Natural killer cell treated with Interleukin-12 subunit alpha and Interleukin-12 subunit beta and Interleukin-15 and Interleukin-18, amount 100 ng/mL, for 72 hours (primary cell): Measurements from ENCODE around the gene GABRR3. TPM values are rescaled to one million over a fixed set of nuclear protein-coding genes. Genes with fewer than 3 reads are reported as not detected.
A peak's percentile ranks its signal among the peaks of the same experiment; 100 is the strongest.

Experiments used
- ATAC-seq, 2 donors: fragments of 150-1000 bp; cut with Tn5 transposase in 1 of 2; sonication (Bioruptor Pico), chemical (Tn5 transposase) in 1 of 2; 2 replicates each; pipeline ENCODE4 v1.10.0; 2021
- DNase-seq: peaks from one replicate; pipeline ENCODE4 v3.0.0; 2022; ENCODE audit warnings: low spot score
- H3K27ac Mint-ChIP-seq, 2 donors: 1 replicate in 1 of 2; 2 replicates in 1 of 2; pipeline ENCODE4 v1.8.0; 2022; ENCODE audit warnings: mixed read lengths in 2 of 2, mild to moderate bottlenecking in 1 of 2, moderate library complexity in 1 of 2
- H3K27me3 Mint-ChIP-seq, 2 donors: 1 replicate in 1 of 2; 2 replicates in 1 of 2; pipeline ENCODE4 v1.8.0; 2022; ENCODE audit warnings: mixed read lengths in 2 of 2
- H3K36me3 Mint-ChIP-seq: one replicate; pipeline ENCODE4 v1.8.0; 2022; ENCODE audit warnings: mixed read lengths
- H3K4me1 Mint-ChIP-seq, 2 donors: 1 replicate in 1 of 2; 2 replicates in 1 of 2; pipeline ENCODE4 v1.8.0; 2022; ENCODE audit warnings: low read depth in 2 of 2, mixed read lengths in 2 of 2, mild to moderate bottlenecking in 1 of 2
- H3K4me3 Mint-ChIP-seq: one replicate; pipeline ENCODE4 v1.8.0; 2022; ENCODE audit warnings: mixed read lengths
- H3K9me3 Mint-ChIP-seq: 2 replicates; pipeline ENCODE4 v1.8.0; 2022; ENCODE audit warnings: mixed read lengths
- total RNA-seq, 2 donors: library from RNA; stranded (reverse); gene quantifications; one replicate each; pipeline ENCODE4 v1.2.3, GENCODE V29; 2022

The GABRR3 gene
- total RNA-seq, 2 donors from 2014 or later, result not detected

DNA sequence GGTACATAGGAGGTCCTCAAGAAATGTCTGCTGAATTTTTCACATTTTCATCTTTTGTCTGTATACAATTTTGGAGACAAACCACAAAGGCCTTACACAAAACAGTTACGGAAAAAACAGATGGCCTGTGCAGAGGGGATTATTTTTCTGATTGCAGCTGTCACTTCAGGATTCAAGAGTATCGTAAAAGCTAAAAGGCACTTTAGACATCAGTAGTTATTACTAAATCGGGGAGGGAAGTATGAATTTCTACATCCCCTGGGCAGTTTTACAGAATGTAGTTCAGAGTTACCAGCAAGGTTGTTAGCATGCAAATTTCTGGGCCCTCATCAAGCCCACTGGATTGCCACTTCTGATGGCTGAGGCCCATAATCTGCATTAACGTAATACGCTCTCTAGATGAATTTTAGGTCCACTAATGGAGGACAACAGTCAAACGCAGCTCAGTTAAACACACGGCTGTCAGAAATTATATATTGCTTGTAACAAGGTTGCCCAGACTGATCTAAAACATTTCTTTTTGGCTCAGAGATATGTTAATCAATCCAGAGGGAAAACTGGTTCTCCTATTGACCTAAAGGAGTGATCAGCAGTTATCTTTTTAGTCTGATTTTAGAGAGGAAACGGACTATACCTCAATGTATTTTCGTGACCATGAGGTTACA lies 64.0 kb downstream of the GABRR3 start:
- Mint-ChIP-seq H3K4me3 (peak overlapping the region; percentile 97), H3K4me1 (peaks cover 23 to 42% of the 10 kb centered on the region in 2 donors), H3K36me3 (peaks cover 4% of the 10 kb centered on the region), H3K9me3 (no peaks in the 10 kb centered on the region), H3K27ac (peak overlapping the region; percentile 76 to 89), H3K27me3 (no peaks in the 10 kb centered on the region)
- DNase-seq (no peak), ATAC-seq (no peak)

DNA sequence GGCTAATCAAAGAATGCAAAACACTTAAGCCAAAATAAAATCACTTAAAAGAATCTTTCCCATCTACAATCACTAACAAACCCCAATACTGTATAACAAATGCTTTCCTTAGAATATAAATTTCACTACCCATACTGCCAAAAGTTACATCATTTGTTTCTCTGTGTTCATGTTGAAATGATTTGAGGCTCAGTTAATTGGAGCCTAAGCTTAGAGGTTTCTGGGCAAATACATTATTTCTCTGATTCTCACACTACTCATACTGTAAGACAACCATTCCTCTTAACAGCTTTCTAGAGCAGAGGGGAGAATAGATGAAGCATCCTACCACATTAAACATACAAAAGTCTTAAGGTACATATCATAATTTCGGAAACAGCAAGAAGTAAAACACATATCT lies 65.0 kb downstream of the GABRR3 start:
- ATAC-seq (no peak), DNase-seq (no peak)
- H3K4me1 Mint-ChIP-seq, result peaks cover 23 to 42% of the 10 kb centered on the region in 2 donors
- H3K4me3 Mint-ChIP-seq, result peak overlapping the region; percentile 97
- H3K36me3 Mint-ChIP-seq, result peaks cover 9% of the 10 kb centered on the region
- no peaks in the 10 kb centered on the region for H3K9me3 Mint-ChIP-seq
- no peaks in the 10 kb centered on the region for H3K27me3 Mint-ChIP-seq
- peak overlapping the region in 1 of 2 donors; percentile 89 for H3K27ac Mint-ChIP-seq

- no peak overlapping the region for H3K27ac Mint-ChIP-seq
- DNase-seq, result no peak
- no peaks in the 10 kb centered on the region for H3K27me3 Mint-ChIP-seq
- H3K4me1 Mint-ChIP-seq, result peaks cover 23 to 42% of the 10 kb centered on the region in 2 donors
- ATAC-seq, result no peak
- H3K36me3 Mint-ChIP-seq, result peaks cover 9% of the 10 kb centered on the region
- no peak overlapping the region for H3K4me3 Mint-ChIP-seq
- no peaks in the 10 kb centered on the region for H3K9me3 Mint-ChIP-seq
Measured at GRCh38 chr3:97969541-97969940, 65.6 kb downstream of the GABRR3 start.

DNA sequence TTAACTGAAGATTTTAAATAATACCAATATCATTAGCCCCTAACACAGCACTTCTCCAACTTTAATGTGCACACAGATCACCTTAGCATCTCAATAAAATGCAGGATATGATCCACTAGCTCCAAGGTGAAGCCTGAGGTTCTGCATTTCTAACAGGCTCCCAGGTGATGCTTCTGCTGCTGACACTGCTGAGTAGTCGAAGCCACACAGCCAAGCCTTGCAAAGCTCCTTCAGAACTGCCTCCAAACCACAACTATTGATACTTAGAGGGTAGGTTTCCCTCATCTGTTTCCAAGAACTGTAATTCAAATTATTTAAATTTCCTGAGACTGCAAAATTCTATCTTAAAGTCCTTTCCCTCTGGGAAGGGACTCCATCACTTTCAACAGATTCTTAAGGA lies 66.7 kb downstream of the GABRR3 start:
- ATAC-seq (no peak), DNase-seq (no peak)
- Mint-ChIP-seq H3K9me3 (no peaks in the 10 kb centered on the region), H3K4me1 (peaks cover 28 to 42% of the 10 kb centered on the region in 2 donors), H3K36me3 (peaks cover 15% of the 10 kb centered on the region), H3K27ac (no peak overlapping the region), H3K27me3 (no peaks in the 10 kb centered on the region), H3K4me3 (no peak overlapping the region)

- Mint-ChIP-seq H3K4me3 (no peak overlapping the region), H3K4me1 (peaks cover 28 to 41% of the 10 kb centered on the region in 2 donors), H3K36me3 (peaks cover 15% of the 10 kb centered on the region), H3K27ac (no peak overlapping the region), H3K9me3 (no peaks in the 10 kb centered on the region), H3K27me3 (no peaks in the 10 kb centered on the region)
- no peak for ATAC-seq
- no peak for DNase-seq
Measured at GRCh38 chr3:97967966-97968365, 67.1 kb downstream of the GABRR3 start.

DNA sequence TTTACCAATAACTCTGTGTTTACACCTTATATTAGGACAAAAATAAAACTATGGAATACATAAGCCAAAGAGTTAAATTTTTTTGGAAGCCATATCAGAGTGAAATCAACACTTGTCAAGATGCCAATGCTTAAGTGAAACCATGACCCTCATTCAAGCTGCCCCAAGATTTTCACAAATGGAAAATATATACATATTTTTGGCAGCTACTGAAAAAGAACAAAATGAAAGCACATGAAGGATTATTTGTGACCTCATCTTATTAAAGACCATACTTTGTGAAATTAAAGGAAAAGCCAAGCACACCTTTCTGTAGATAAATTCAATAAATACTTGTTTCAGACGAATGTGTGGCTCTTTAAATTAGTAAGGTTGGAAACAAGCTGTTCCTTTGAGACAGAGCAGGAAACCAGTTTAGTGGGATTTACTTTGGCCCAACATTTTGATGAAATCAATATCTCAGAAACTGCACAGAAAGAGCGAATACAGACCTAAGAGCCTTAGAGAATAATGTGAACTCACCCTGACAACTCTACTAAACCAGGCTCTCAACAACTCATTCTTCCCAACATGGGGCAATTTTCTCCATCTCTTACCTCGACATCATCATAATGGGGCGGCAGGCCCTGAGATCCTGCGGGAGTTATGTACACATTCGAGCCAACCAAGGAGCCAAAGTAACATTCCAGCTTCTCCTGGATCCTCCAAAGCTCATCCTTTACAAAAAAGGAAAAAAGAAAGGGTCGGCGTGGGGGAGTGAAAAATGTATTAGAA lies 73.9 kb downstream of the GABRR3 start:
- H3K36me3 Mint-ChIP-seq, result peaks cover 22% of the 10 kb centered on the region
- DNase-seq, result no peak
- H3K4me3 Mint-ChIP-seq, result no peak overlapping the region

GRCh38 chr3:97960551-97960950 lies 74.6 kb downstream of the GABRR3 start:
- no peaks in the 10 kb centered on the region for H3K27me3 Mint-ChIP-seq
- peaks cover 0 to 10% of the 10 kb centered on the region in 2 donors for H3K4me1 Mint-ChIP-seq
- no peaks in the 10 kb centered on the region for H3K9me3 Mint-ChIP-seq
- no peak for ATAC-seq
- DNase-seq, result no peak
- no peak overlapping the region for H3K27ac Mint-ChIP-seq
- peaks cover 17% of the 10 kb centered on the region for H3K36me3 Mint-ChIP-seq
- no peak overlapping the region for H3K4me3 Mint-ChIP-seq

More for the DNA sequence above, 73.9 kb downstream of the GABRR3 start:
- H3K27me3 Mint-ChIP-seq, result no peaks in the 10 kb centered on the region
- peaks cover 0 to 10% of the 10 kb centered on the region in 2 donors for H3K4me1 Mint-ChIP-seq
- no peak for ATAC-seq
- no peak overlapping the region for H3K27ac Mint-ChIP-seq
- H3K9me3 Mint-ChIP-seq, result no peaks in the 10 kb centered on the region

DNA sequence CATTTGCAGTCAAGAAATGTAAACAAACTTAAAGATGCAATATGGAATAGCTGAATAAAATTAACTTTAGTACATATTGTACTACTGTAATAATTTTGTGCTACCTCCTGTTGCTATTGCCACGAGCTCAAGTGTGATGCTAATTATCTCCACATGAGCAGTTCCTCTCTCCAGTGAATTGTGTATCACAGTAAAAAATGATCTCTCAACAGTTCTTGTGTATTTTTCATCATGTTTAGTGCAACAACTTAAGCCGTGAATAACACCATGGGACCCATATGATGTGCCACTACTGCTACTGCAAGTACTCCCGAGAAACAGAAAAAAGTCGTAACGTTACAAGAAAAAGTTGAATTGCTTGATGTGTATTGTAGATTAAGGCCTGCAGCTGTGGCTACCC lies 75.2 kb downstream of the GABRR3 start:
- no peaks in the 10 kb centered on the region for H3K9me3 Mint-ChIP-seq
- no peak overlapping the region for H3K4me3 Mint-ChIP-seq
- peaks cover 17% of the 10 kb centered on the region for H3K36me3 Mint-ChIP-seq
- ATAC-seq (no peak), DNase-seq (no peak)
- H3K27me3 Mint-ChIP-seq, result no peaks in the 10 kb centered on the region
- peaks cover 0 to 10% of the 10 kb centered on the region in 2 donors for H3K4me1 Mint-ChIP-seq
- H3K27ac Mint-ChIP-seq, result no peak overlapping the region

DNA sequence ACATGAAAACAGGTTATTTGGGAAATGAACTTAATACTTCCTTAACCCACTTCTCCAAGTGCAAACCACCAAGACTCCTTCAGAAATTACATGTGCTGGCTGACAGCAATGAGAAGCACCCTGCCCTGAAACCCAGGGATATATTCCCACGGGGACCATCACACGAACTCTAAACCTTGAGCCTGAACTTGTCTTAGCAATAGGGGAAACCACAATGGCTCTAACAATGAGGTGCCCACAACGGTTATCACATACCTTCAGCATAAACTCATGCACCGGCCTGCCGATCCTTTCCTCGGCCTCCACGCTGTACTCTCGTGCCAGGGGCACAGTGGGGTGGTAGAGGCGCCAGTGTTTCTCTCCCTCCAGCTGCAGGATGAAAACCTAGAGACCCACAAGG lies 76.3 kb downstream of the GABRR3 start:
- peaks cover 15% of the 10 kb centered on the region for H3K36me3 Mint-ChIP-seq
- no peak overlapping the region for H3K4me3 Mint-ChIP-seq
- DNase-seq (no peak), ATAC-seq (no peak)
- H3K4me1 Mint-ChIP-seq, result peaks cover 0 to 6% of the 10 kb centered on the region in 2 donors
- no peak overlapping the region for H3K27ac Mint-ChIP-seq
- no peaks in the 10 kb centered on the region for H3K27me3 Mint-ChIP-seq
- no peaks in the 10 kb centered on the region for H3K9me3 Mint-ChIP-seq

DNA sequence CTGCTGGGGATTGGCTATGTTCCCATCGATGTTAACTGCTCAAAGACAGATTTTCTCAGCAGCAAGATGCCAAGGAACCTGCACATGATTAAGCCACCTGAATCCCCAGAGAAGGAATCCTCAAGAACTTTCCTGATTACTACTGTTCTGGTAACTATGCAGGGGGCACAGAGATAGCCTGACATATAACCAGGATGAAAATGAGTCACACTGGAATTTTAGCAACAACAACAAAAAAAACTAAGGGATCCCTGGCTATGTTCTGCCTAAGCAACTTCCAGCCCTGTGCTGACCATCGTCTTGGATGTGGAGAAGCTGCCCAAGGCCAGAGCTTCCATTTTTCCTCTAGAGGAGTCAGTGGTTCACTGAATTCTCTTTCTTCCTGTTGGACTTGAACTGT lies 76.7 kb downstream of the GABRR3 start:
- Mint-ChIP-seq H3K27me3 (no peaks in the 10 kb centered on the region), H3K4me1 (peaks cover 0 to 3% of the 10 kb centered on the region in 2 donors), H3K4me3 (no peak overlapping the region), H3K27ac (no peak overlapping the region), H3K9me3 (no peaks in the 10 kb centered on the region), H3K36me3 (peaks cover 11% of the 10 kb centered on the region)
- DNase-seq (no peak), ATAC-seq (no peak)

GRCh38 chr3:97957617-97958311 lies 77.4 kb downstream of the GABRR3 start:
- peaks cover 0 to 3% of the 10 kb centered on the region in 2 donors for H3K4me1 Mint-ChIP-seq
- DNase-seq (no peak), ATAC-seq (no peak)
- no peaks in the 10 kb centered on the region for H3K27me3 Mint-ChIP-seq
- H3K9me3 Mint-ChIP-seq, result no peaks in the 10 kb centered on the region
- H3K36me3 Mint-ChIP-seq, result peaks cover 11% of the 10 kb centered on the region
- no peak overlapping the region for H3K27ac Mint-ChIP-seq
- no peak overlapping the region for H3K4me3 Mint-ChIP-seq

DNA sequence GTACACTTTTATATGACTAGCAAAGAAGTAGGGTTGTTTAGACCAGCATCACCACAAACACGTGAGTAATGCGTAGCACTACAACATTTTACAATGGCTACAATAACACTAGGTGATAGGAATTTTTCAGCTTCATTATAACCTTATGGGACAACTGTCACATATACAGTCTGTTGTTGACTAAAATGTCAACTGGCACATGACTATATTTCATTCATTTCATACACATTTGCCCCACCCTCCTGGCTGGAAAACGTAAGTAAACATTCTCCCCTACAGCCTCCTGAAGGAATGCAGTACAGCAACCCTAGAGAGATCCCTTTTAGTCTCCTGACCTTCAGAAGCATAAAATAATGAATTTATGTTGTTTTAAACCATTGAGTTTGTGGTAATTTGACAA lies 79.1 kb downstream of the GABRR3 start:
- Mint-ChIP-seq H3K27ac (no peak overlapping the region), H3K4me3 (no peak overlapping the region), H3K9me3 (no peaks in the 10 kb centered on the region), H3K4me1 (no peaks in the 10 kb centered on the region), H3K27me3 (no peaks in the 10 kb centered on the region), H3K36me3 (peaks cover 12% of the 10 kb centered on the region)
- DNase-seq, result no peak
- no peak for ATAC-seq

- no peak overlapping the region for H3K27ac Mint-ChIP-seq
- DNase-seq, result no peak
- no peak for ATAC-seq
- peaks cover 19% of the 10 kb centered on the region for H3K36me3 Mint-ChIP-seq
- no peaks in the 10 kb centered on the region for H3K9me3 Mint-ChIP-seq
- H3K4me3 Mint-ChIP-seq, result no peak overlapping the region
- no peaks in the 10 kb centered on the region for H3K27me3 Mint-ChIP-seq
- no peaks in the 10 kb centered on the region for H3K4me1 Mint-ChIP-seq
Measured at GRCh38 chr3:97954228-97954827, 80.8 kb downstream of the GABRR3 start.

- Mint-ChIP-seq H3K27me3 (no peaks in the 10 kb centered on the region), H3K9me3 (no peaks in the 10 kb centered on the region), H3K36me3 (peaks cover 28% of the 10 kb centered on the region), H3K4me1 (no peaks in the 10 kb centered on the region), H3K27ac (no peak overlapping the region), H3K4me3 (no peak overlapping the region)
- DNase-seq, result no peak
- ATAC-seq, result no peak
Measured at GRCh38 chr3:97952872-97953271, 82.2 kb downstream of the GABRR3 start.
